ENCODE data around the gene RNF152. TPM values are rescaled to one million over a fixed set of nuclear protein-coding genes. Genes with fewer than 3 reads are reported as not detected.

The RNF152 gene
- total RNA-seq, 1 experiment from 2014 or later = 2.4 TPM

GRCh38 chr18:61771861-61772260 is 120.9 kb downstream of the RNF152 start:
- H3K9me3 Mint-ChIP-seq (ENCODE audit: unreplicated experiment) = no peaks in the 10 kb centered on the region
- no peaks in the 10 kb centered on the region for H3K4me1 Mint-ChIP-seq (ENCODE audit: low read depth, unreplicated experiment)
- H3K4me3 Mint-ChIP-seq (ENCODE audit: unreplicated experiment) = no peak overlapping the region
- POLR2A ChIA-PET = no interaction called here
- H3K27me3 Mint-ChIP-seq (ENCODE audit: insufficient read depth, unreplicated experiment) = no peaks in the 10 kb centered on the region
- Histone ChIP-seq H3K4me3 (ENCODE audit: low read depth, low read length) (no peak overlapping the region), H3K27me3 (replicated peaks; ENCODE audit: control insufficient read depth, insufficient read depth, low read length) (no peaks in the 10 kb centered on the region), H3K4me1 (no peaks in the 10 kb centered on the region), H3K36me3 (ENCODE audit: control insufficient read depth, insufficient read depth, low read length) (no peaks in the 10 kb centered on the region), H3K9me3 (no peaks in the 10 kb centered on the region)
- no peak overlapping the region for H3K27ac Mint-ChIP-seq (ENCODE audit: unreplicated experiment)
- intact Hi-C loops (cut with micrococcal nuclease; ENCODE audit: unreplicated experiment) = no loop called here
- BruUV-seq (replicated peaks) = no TSS peak
- CTCF ChIA-PET = no interaction called here
- TF ChIP-seq CTCF (IDR thresholded peaks at IDR 0.05; ENCODE audit: insufficient read depth in 1 of 2, low read depth in 1 of 2, low read length in 1 of 2, severe bottlenecking in 1 of 2, unreplicated experiment in 1 of 2) = no peak
- no peaks in the 10 kb centered on the region for H3K36me3 Mint-ChIP-seq (ENCODE audit: insufficient read depth, unreplicated experiment)
- no peak for DNase-seq

DNA sequence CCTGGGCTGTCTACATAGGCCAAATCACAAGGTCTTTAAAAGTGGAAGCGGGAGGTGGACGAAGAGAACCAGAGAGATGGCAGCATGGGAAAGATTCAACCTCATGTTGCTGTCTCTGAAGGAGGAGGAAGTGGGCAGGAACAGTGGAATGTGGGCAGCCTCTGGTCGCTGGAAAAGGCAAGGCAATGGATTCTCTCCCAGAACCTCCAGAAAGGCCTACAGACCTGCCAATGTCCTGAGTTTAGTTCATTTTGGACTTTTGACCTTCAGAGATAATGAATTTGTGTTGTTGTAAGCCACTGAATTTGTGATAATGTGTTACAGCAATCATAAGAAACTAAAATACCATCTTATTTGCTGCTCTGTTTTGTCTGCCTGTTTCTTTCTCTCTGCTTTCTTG is 122.5 kb downstream of the RNF152 start:
- Histone ChIP-seq H3K4me1 (no peaks in the 10 kb centered on the region), H3K4me3 (ENCODE audit: low read depth, low read length) (no peak overlapping the region), H3K27me3 (replicated peaks; ENCODE audit: control insufficient read depth, insufficient read depth, low read length) (no peaks in the 10 kb centered on the region), H3K36me3 (ENCODE audit: control insufficient read depth, insufficient read depth, low read length) (no peaks in the 10 kb centered on the region), H3K9me3 (no peaks in the 10 kb centered on the region)
- no peak for DNase-seq
- H3K4me1 Mint-ChIP-seq (ENCODE audit: low read depth, unreplicated experiment) = no peaks in the 10 kb centered on the region
- no peak overlapping the region for H3K27ac Mint-ChIP-seq (ENCODE audit: unreplicated experiment)
- ChIA-PET POLR2A (no interaction called here), CTCF (no interaction called here)
- no peak for TF ChIP-seq CTCF (IDR thresholded peaks at IDR 0.05; ENCODE audit: insufficient read depth in 1 of 2, low read depth in 1 of 2, low read length in 1 of 2, severe bottlenecking in 1 of 2, unreplicated experiment in 1 of 2)
- intact Hi-C loops (cut with micrococcal nuclease; ENCODE audit: unreplicated experiment) = no loop called here
- H3K27me3 Mint-ChIP-seq (ENCODE audit: insufficient read depth, unreplicated experiment) = no peaks in the 10 kb centered on the region
- no TSS peak for BruUV-seq (replicated peaks)
- H3K4me3 Mint-ChIP-seq (ENCODE audit: unreplicated experiment) = no peak overlapping the region
- H3K36me3 Mint-ChIP-seq (ENCODE audit: insufficient read depth, unreplicated experiment) = no peaks in the 10 kb centered on the region
- no peaks in the 10 kb centered on the region for H3K9me3 Mint-ChIP-seq (ENCODE audit: unreplicated experiment)

DNA sequence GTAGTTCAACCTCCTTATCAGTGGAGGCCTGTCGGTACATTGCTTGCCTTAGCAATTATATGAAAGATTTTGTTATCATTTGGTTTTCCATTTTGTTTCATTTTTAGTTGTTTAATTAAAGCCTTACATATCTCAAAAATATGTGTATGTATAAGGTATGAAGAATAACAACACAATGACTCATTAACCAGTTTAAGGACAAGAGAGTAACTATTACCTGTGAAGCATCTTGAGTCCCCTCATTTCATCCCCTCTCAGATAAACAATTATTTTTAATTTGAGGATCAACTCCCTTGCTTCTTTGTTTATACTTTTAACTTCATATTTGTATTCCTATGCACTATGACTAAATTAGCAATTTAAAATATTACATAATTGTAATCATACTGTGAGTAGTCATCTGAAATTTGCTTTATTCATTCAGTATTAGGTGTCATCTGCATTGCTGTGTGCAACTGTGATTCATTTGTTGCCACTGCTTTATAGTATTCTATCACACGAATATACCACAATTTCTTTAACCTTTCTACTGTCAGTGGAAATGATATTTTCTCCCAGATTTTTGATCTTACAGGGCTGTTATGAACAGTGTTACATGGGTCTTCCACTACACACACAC is 126.4 kb downstream of the RNF152 start:
- Histone ChIP-seq H3K27me3 (replicated peaks; ENCODE audit: control insufficient read depth, insufficient read depth, low read length) (no peaks in the 10 kb centered on the region), H3K9me3 (no peaks in the 10 kb centered on the region), H3K36me3 (ENCODE audit: control insufficient read depth, insufficient read depth, low read length) (no peaks in the 10 kb centered on the region), H3K4me1 (no peaks in the 10 kb centered on the region), H3K4me3 (ENCODE audit: low read depth, low read length) (no peak overlapping the region)
- intact Hi-C loops (cut with micrococcal nuclease; ENCODE audit: unreplicated experiment) = no loop called here
- ChIA-PET CTCF (no interaction called here), POLR2A (no interaction called here)
- Mint-ChIP-seq H3K27ac (ENCODE audit: unreplicated experiment) (no peak overlapping the region), H3K4me3 (ENCODE audit: unreplicated experiment) (no peak overlapping the region), H3K36me3 (ENCODE audit: insufficient read depth, unreplicated experiment) (no peaks in the 10 kb centered on the region), H3K27me3 (ENCODE audit: insufficient read depth, unreplicated experiment) (no peaks in the 10 kb centered on the region), H3K4me1 (ENCODE audit: low read depth, unreplicated experiment) (no peaks in the 10 kb centered on the region), H3K9me3 (ENCODE audit: unreplicated experiment) (no peaks in the 10 kb centered on the region)
- BruUV-seq (replicated peaks) = no TSS peak
- DNase-seq = no peak
- TF ChIP-seq CTCF (IDR thresholded peaks at IDR 0.05; ENCODE audit: insufficient read depth in 1 of 2, low read depth in 1 of 2, low read length in 1 of 2, severe bottlenecking in 1 of 2, unreplicated experiment in 1 of 2) = no peak
